GM11168 (cell line): Measurements from ENCODE around the gene MAP6.

Source experiments
- in situ Hi-C: fragments of 300-500 bp; cut with MboI; formaldehyde crosslinking; loops from one replicate; pipeline ENCODE4 v1.12.0; 2022; ENCODE audit warnings: low sequenced_read_pairs; ENCODE audit not compliant: unreplicated experiment

MAP6 gene

DNA sequence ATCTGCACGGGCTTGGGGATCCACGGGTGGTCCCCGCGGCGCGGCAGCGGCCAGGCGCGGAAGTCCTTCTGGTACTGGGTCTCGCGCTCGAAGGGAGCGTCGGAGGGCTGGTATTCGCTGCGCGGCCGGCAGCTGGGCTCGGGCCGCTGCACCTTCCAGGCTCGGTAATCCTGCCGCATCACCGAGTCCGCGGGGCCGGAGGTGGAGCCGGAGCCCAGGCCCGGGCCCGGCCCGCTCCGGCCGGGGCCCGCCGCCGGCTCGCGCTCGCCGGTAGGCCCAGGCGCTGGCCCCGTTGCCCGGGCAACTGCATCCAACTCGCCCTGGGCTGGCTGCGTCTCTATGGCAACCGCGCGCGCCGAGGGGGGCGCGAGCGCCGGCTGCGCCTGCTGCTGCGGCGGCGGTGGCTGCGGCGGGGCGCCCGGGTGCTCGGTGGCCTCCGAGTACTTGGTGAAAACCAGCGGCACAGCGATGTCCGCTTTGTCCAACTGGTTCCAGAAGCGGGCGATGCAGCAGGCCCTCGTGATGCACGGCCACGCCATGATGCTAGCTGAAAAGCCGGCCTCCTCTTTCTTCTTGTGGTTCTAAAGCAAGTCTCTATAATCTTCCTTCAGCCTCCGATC is 897 bp downstream of the MAP6 start:
- in situ Hi-C loops: no loop called here

DNA sequence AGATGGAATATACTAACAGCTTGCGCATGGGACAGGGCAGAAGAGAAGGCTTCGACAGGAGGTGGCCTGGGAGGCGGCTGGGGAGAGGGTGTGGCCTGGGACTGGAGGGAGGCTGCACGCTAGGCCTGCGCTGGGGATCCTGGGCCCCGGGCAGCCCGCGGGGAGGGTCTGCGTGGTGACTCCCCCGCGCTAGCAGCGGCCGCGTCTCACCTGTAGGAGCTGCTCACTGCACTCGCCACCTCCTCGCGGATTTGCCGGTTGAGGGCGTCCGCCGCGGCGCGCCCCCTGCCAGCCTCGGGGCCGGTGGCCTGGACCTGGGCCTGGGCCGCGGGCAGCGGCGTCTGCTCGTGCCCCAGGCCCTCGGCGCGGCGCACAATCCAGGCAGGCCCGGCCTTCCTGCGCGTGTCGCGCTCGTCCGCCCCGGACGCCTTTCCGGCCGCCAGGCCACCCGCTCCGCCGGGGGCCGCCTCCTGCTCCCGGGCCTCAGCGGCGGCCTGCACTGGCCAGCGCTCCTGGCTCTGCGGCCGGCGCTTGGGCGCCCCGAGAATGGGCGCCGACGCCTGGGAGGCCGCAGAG is 1.5 kb downstream of the MAP6 start:
- in situ Hi-C loops: no loop called here

- in situ Hi-C loops: no loop called here
Observed at GRCh38 chr11:75665990-75666389, 2.8 kb downstream of the MAP6 start.

DNA sequence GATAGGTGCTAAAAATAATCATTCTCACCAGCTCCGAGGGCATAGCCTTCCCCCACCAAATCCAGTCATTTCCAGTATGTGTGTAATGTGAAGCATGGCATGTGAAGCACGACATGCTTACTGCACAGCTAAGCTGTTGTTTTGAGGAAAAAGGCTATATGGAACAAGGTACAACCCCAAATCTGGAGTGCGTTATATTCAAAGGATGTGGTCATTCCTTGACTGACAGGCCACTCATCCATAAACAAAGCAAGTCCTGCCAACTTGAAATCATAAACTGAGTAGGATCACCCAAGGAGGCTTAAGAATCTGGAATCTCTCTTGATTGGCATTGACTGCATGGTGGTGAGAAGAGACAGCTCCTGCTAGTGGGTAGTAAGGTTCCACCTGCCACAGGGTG is 3.7 kb downstream of the MAP6 start:
- in situ Hi-C loops: no loop called here

DNA sequence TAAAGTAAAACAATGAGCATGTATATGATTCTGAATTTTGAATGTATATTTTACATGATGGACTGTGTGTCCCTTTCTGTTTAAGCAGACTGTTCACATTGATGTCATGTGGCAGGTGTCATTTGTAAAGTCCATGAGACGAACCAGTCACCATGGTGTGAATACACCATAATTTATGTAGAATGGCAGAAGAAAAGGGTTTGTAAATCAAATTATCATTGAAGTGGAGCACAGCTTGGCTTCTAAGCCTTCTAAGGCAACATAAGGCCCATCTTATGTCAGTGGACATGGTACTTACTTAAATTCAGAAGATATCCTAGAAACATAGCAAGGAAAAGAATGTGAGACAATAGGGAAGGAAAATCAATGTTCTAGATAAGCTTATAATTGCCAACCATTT is 4.4 kb downstream of the MAP6 start:
- in situ Hi-C loops: no loop called here

- in situ Hi-C loops: no loop called here
Observed at GRCh38 chr11:75663808-75664207, 5.0 kb downstream of the MAP6 start.

- in situ Hi-C loops: no loop called here
Observed at GRCh38 chr11:75659836-75660235, 9.0 kb downstream of the MAP6 start.

GRCh38 chr11:75656044-75656727 is 12.7 kb downstream of the MAP6 start:
- in situ Hi-C loops: no loop called here

- in situ Hi-C loops: no loop called here
Observed at GRCh38 chr11:75655605-75656004, 13.2 kb downstream of the MAP6 start.

DNA sequence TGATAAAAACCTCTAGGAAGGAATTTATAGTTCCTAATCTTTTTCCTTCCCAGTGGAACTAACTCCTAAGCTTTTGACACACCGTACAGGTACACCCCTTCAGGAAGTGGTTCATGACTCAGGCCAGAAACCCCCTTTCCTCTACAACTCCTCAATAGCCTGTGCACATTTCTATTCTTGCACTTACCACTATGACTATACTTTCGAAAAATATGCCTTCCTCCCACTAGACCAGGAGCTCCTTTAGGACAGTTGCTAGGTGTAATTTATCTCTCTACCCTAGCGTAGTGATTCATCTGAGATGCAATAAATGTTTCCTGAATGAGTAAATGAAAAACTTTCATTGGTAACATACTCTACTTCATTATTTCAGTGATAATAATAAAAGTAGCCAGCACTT is 14.5 kb downstream of the MAP6 start:
- in situ Hi-C loops: no loop called here

GRCh38 chr11:75653532-75653931 is 15.3 kb downstream of the MAP6 start:
- in situ Hi-C loops: no loop called here

DNA sequence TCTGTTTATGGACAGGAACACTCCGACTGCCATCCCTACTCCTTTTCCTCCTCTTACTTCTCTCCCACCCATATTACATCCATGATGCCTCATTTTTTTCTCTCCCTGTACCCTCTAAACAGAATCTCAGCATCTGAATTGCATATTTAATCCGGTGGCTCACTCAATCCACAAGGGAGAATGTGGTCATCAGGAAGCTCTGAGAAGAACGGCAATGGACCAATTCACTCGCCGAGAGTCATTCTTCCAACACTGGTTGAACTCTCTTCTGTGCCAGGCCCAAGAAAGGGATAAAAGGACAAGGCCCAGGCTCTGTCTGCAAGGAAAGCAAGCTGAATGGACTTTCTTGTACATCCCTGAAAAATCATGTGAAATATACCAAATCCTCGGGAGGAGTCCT is 15.9 kb downstream of the MAP6 start:
- in situ Hi-C loops: no loop called here

DNA sequence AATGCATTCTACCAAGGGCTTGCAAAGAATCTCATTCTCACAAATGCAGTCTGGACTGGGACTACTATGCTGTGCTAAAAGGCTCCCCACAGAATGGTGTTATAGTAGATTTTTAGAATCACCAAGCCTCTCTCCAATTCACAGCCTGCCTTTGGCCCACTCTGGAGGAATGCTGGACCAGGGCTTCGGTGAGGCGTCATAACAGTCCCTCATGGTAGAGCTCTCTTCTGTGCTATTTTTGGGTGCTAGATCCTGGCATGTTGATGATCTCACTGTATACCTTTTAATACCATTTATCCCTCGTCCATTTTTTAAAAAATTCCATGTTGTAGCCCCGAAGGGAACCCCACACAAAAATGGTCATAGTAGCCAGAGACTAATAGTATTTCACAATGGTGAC is 17.6 kb downstream of the MAP6 start:
- in situ Hi-C loops: no loop called here

GRCh38 chr11:75650167-75650723 is 18.6 kb downstream of the MAP6 start:
- in situ Hi-C loops: no loop called here

- in situ Hi-C loops: no loop called here
Observed at GRCh38 chr11:75644946-75645345, 23.9 kb downstream of the MAP6 start.

- in situ Hi-C loops: no loop called here
Observed at GRCh38 chr11:75644370-75644769, 24.5 kb downstream of the MAP6 start.

GRCh38 chr11:75642402-75643113 is 26.3 kb downstream of the MAP6 start:
- in situ Hi-C loops: no loop called here

- in situ Hi-C loops: no loop called here
Observed at GRCh38 chr11:75639762-75640181, 29.1 kb downstream of the MAP6 start.

DNA sequence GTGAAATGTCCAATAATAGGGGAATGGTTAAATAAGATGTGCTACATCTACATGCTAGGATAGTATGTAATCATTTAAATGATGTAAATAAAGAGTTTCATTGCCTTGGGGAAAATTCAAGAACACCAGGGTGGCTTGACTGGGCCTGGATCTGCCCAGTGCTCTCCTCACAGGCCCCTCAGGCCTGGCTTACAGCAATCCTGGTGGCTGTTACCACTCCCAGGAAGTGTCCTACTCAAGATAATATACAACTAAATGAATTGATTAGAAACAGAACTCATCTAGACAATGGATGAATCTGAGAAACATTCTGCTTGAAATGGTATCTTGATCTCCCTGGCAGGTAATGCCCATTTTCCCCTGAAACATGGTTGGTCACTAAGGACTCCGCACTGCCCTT is 30.8 kb downstream of the MAP6 start:
- in situ Hi-C loops: no loop called here

DNA sequence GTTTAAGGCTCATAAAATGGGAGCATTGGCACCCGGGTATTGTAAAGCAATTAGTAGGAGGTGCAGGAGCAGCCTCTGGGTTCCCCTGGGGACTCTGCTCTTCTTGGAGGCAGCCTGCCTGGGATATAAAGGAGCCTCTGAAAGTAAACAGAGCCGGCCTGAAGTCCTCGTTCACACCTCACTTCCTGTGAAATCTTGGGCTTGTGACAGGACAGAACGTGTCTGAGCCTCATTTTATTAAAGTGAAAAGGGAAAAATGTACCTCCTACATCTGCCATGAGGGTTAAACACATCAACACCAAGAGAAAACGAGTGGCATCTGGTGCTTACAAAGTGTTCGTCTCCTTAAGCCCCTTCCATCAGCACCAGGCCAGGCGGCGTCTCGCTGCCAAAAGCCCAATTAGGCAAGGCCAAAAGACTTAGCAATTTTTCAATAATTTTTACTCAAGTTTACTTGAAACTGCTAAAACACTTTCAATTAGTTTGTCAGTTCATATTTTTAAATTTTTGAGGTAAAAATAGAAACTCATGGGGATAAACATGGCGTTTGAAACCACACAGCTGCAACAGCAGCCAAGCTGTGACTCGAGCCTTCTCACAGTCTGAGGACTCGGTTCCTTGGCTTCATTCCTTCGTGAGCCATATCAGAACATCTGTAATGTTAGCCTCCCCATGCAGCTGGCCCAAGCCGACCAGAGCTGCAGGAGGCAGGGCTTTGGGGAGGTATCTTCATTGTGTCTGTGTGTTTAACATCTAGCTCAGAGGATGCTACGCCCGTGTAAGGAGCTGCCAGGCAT is 33.6 kb downstream of the MAP6 start:
- in situ Hi-C loops: no loop called here
